HG03439 (cell line): ENCODE results near the gene ZNF143.

Experiments used
- ATAC-seq: cut with Tn5 transposase; IDR thresholded peaks from one replicate; pipeline ENCODE4 v1.9.1; 2021; ENCODE audit warnings: mild to moderate bottlenecking, moderate library complexity; ENCODE audit not compliant: unreplicated experiment

ZNF143 gene

DNA sequence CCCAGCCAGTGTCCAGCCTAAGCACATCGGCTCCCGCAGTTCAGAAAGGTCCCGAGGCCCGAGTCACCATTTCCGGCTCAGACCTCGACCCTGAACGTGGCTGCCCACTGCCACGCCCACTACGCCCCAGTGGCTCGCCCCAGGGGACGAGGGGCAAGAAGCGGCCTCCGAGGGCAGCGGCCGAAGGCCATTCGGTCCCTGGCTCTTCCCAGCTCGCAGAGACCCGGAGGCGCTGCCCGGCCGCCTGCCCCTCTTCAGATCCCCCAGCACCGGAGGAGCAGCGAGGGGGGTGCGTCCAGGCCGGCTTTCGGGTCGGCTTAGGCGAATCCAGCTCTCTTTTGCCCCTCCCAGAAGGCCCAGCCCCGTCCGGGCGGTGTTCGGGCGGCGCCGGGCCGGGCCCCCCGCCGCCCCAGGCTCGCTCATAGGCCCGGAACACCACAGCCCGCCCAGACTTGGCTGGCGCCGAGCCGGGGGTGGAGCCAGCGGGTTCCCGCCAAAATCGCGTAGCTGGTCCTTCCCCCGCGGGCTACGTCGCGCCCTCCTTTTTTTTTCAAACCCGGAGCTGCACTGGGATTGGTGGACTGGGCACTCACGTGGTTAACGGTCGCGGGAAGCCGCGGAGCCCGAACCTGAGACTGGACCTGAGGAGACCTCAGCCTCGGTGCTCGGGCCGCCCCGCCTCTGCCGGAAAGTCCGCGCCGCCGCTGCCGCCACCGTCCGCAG is 112.4 kb downstream of the ZNF143 start, which contains the start of gene WEE1:
Gene WEE1 (plus strand): TSS at position 619 of the 723 bp plus-strand sequence. CDS start 264 bp downstream, outside the sequence.
- ATAC-seq: peak; percentile 83

DNA sequence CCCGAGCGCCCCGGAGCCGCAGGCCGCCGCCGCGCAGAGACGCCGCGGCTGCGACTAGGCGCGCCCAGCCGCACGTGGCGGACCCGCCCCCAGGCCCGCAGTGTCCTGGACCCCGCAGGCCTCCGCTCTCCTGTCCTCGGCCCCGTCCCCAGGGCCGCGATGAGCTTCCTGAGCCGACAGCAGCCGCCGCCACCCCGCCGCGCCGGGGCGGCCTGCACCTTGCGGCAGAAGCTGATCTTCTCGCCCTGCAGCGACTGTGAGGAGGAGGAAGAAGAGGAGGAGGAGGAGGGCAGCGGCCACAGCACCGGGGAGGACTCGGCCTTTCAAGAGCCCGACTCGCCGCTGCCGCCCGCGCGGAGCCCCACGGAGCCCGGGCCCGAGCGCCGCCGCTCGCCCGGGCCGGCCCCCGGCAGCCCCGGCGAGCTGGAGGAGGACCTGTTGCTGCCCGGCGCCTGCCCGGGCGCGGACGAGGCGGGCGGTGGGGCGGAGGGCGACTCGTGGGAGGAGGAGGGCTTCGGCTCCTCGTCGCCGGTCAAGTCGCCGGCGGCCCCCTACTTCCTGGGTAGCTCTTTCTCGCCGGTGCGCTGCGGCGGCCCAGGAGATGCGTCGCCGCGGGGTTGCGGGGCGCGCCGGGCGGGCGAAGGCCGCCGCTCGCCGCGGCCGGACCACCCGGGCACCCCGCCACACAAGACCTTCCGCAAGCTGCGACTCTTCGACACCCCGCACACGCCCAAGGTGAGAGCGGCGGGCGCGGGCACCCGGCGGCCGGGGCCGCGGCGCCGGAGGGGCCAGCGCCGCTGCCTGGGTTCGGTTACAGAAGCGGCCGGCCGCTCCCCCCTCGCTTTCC is 113.2 kb downstream of the ZNF143 start:
- ATAC-seq: peak; percentile 6

GRCh38 chr11:9574622-9575259 is 113.9 kb downstream of the ZNF143 start:
- ATAC-seq: no peak

DNA sequence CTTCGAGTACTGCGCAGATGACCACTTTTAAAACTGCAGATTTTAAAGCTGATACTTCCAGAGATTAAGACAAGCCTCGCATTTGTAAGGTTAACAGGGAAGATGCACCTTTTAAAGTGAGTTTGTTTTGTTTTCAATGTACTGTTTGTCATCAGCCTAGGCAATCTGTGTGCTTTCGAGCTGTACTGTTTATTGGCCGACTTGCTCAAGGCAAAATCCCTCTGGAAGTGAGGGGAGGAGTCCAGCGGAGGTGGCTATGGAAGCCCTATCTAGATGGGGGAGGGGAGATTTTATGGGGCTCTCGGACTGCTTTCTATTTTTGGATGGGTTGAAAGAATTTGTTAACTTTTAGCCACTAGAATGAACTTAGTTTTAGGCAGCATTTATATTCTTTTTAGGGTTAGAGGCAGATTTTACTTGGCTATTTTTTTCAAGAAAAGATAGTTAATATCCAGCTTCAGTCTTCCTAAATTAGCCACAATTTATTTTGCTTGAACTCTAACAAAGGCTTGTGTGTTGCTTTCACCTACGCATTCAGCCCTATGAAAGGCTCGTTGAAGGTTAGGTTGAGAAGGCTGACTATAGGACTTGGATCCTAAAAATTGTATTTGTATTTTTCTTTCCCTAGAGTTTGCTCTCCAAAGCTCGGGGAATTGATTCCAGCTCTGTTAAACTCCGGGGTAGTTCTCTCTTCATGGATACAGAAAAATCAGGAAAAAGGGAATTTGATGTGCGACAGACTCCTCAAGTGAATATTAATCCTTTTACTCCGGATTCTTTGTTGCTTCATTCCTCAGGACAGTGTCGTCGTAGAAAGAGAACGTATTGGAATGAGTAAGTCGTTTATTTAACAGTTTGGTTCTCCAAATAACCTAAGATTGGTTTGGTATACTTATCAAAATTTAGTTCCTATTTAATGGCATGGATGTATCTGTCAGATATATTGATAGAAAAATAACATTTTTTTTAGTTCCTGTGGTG is 114.7 kb downstream of the ZNF143 start:
- no peak for ATAC-seq

GRCh38 chr11:9576701-9577381 is 116.0 kb downstream of the ZNF143 start:
- ATAC-seq: no peak

DNA sequence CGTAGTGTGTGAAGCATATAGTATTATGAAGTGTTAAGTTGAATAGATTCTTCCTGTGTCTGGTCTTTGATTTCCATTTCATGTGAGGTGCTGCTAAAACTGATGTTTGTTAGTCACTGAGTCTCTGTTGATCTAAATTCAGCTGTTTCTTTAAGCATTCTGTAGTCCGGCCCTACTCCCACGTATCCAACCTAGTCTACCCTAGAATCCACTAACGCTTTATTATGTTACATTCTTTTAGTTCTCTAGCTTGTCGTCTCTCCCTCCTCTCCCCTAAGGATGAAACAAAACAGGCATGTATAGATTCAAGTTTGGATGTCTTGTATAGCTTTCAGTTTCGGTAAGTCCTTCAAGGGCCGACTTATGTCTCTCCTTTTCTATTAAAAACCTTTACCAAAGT is 116.7 kb downstream of the ZNF143 start:
- ATAC-seq: no peak
